K562 (cell line): ENCODE measurements around the gene TDRD12. TPM values are rescaled to one million over a fixed set of nuclear protein-coding genes. Genes with fewer than 3 reads are reported as not detected.

Source experiments
- ATAC-seq: fragments of 200-7000 bp; cut with Tn5 transposase; 3 replicates; pipeline ENCODE4 v1.9.1; 2020; ENCODE audit warnings: moderate library complexity
- BruUV-seq: library from RNA; stranded (reverse); fragments of 400-500 nt; replicated peaks from 2 replicates; lab custom pipeline; 2021; lab: Mats Ljungman, UMichigan
- CTCF ChIA-PET: fragments of 300-600 bp; formaldehyde crosslinking; extraction: SDS; loops from one replicate; lab custom pipeline; 2021; ENCODE audit warnings: low intra/inter-chr PET ratio; lab: Yijun Ruan, JAX
- POLR2A ChIA-PET: fragments of 300-600, 350-650 bp; sonication (Branson Sonifier 250); formaldehyde crosslinking; extraction: SDS; loops from one replicate; lab custom pipeline; 2021; ENCODE audit warnings: antibody characterized with exemption, inconsistent platforms; lab: Yijun Ruan, JAX
- DNase-seq, 4 experiments: peaks; one replicate each; pipeline versions ENCODE4 v3.0.0 to v3.0.0-alpha.2; 2011 to 2018; ENCODE audit warnings: low spot score in 3 of 4, mixed read lengths in 3 of 4; ENCODE audit errors: extremely low read depth in 1 of 4
- FAIRE-seq: peaks from 2 replicates; lab custom pipeline; 2011; peaks lifted over from hg19 to GRCh38; lab: Jason Lieb, UNC
- H2AFZ ChIP-seq: 2 replicates; pipeline ENCODE4 v1.6.0; 2011; ENCODE audit warnings: low read depth, low read length, control low read depth, inconsistent platforms
- H3K27ac ChIP-seq: fragments of 200-600 bp; 3 replicates; pipeline ENCODE4 v1.8.0; 2011; ENCODE audit warnings: low read depth, mild to moderate bottlenecking, control low read depth, inconsistent platforms, low read length, moderate library complexity, mixed read lengths; ENCODE audit errors: extremely low read depth
- H3K27me3 ChIP-seq, 2 experiments: fragments of 300-600 bp in 1 of 2; 2 replicates in 1 of 2; 3 replicates in 1 of 2; pipeline versions ENCODE4 v1.6.0 to v1.8.0; 2011; ENCODE audit warnings: inconsistent platforms in 2 of 2, low read length in 2 of 2, mild to moderate bottlenecking in 1 of 2, mixed read lengths in 1 of 2, moderate library complexity in 1 of 2; ENCODE audit not compliant: control insufficient read depth in 2 of 2, insufficient read depth in 2 of 2
- H3K36me3 ChIP-seq: fragments of 300-600 bp; 3 replicates; pipeline ENCODE4 v1.8.0; 2011; ENCODE audit warnings: mild to moderate bottlenecking, low read length, inconsistent platforms; ENCODE audit not compliant: control insufficient read depth, insufficient read depth
- H3K4me1 ChIP-seq, 2 experiments: fragments of 200-600 bp in 1 of 2; replicated peaks in 1 of 2; 2 replicates in 1 of 2; 3 replicates in 1 of 2; pipeline versions ENCODE4 v1.5.1 to v1.8.0; 2011; ENCODE audit warnings: inconsistent platforms in 2 of 2, low read length in 2 of 2, mild to moderate bottlenecking in 1 of 2, mixed read lengths in 1 of 2, moderate library complexity in 1 of 2; ENCODE audit not compliant: control insufficient read depth in 2 of 2, insufficient read depth in 2 of 2
- H3K4me2 ChIP-seq: 2 replicates; pipeline ENCODE4 v1.6.1; 2011; ENCODE audit warnings: low read length, control low read depth, inconsistent platforms, mixed read lengths; ENCODE audit not compliant: insufficient read depth
- H3K4me3 ChIP-seq: fragments of 200-600 bp; sonication (generic), shearing (Covaris generic); 2 replicates; pipeline ENCODE4 v1.5.1; 2016; ENCODE audit warnings: control low read depth, inconsistent platforms
- H3K79me2 ChIP-seq: fragments of 200-600 bp; 3 replicates; pipeline ENCODE4 v1.8.0; 2011; ENCODE audit warnings: low read length, inconsistent platforms; ENCODE audit not compliant: control insufficient read depth, insufficient read depth
- H3K9ac ChIP-seq, 2 experiments: 2 replicates each; pipeline versions ENCODE4 v1.6.0 to v1.6.1; 2011; ENCODE audit warnings: low read depth in 2 of 2, low read length in 2 of 2, control low read depth in 1 of 2, inconsistent platforms in 1 of 2, mild to moderate bottlenecking in 1 of 2, mixed read lengths in 1 of 2; ENCODE audit not compliant: insufficient read depth in 1 of 2
- H3K9me1 ChIP-seq: one replicate; pipeline ENCODE4 v1.6.0; 2011; ENCODE audit warnings: inconsistent platforms, mild to moderate bottlenecking, low read length, moderate library complexity; ENCODE audit not compliant: control insufficient read depth, insufficient read depth
- H3K9me3 ChIP-seq: replicated peaks from 2 replicates; pipeline ENCODE4 v1.5.1; 2011; ENCODE audit warnings: low read depth, low read length, inconsistent platforms; ENCODE audit not compliant: control insufficient read depth, insufficient read depth
- H4K20me1 ChIP-seq: replicated peaks from 2 replicates; pipeline ENCODE4 v1.6.1; 2011; ENCODE audit warnings: low read length, inconsistent platforms, mixed read lengths; ENCODE audit not compliant: control insufficient read depth, insufficient read depth
- HNRNPH1 ChIP-seq: fragments of 200-400 bp; formaldehyde crosslinking; optimal IDR thresholded peaks from 2 replicates; pipeline ENCODE3; 2017; ENCODE audit warnings: low read depth, mild to moderate bottlenecking, low read length, moderate library complexity
- NFIC ChIP-seq: fragments of 450-650 bp; IDR thresholded peaks from 2 replicates; pipeline ENCODE4 v1.6.1; 2017; ENCODE audit warnings: mild to moderate bottlenecking, inconsistent platforms
- NR2C1 ChIP-seq, 2 experiments: fragments of 450-650 bp; IDR thresholded peaks; 2 replicates each; pipeline ENCODE4 v1.6.1; 2017; ENCODE audit warnings: mild to moderate bottlenecking in 2 of 2, antibody characterized with exemption in 1 of 2, inconsistent platforms in 1 of 2, missing compliant biosample characterization in 1 of 2, missing genetic modification characterization in 1 of 2
- ZNF134 ChIP-seq: fragments of 250-450 bp; sonication (Bioruptor Pico); conservative IDR thresholded peaks from 2 replicates; pipeline ENCODE4 v1.4.0; 2020
- ZNF146 ChIP-seq: IDR thresholded peaks from one replicate; pipeline ENCODE4 v1.6.1; 2018; ENCODE audit warnings: missing compliant biosample characterization; ENCODE audit not compliant: unreplicated experiment
- ZNF764 ChIP-seq: fragments of 250-450 bp; sonication (Bioruptor Pico); IDR thresholded peaks from 2 replicates; pipeline ENCODE4 v1.4.0; 2020; ENCODE audit warnings: low read depth, mild to moderate bottlenecking, moderate library complexity
- WGBS: fragments of 100-300 bp; shearing (Covaris generic); methylation state at CpG from one replicate; pipeline ENCODE4 v1.1.6; 2016; ENCODE audit warnings: low coverage, mixed read lengths; ENCODE audit not compliant: insufficient coverage; ENCODE audit errors: missing lambda C conversion rate; 5-methylcytosine and 5-hydroxymethylcytosine counted together
- in situ Hi-C: fragments of 300-500 bp; cut with MboI; formaldehyde crosslinking; loops from 4 replicates; pipeline ENCODE4 v1.15.0; 2018; ENCODE audit warnings: inconsistent platforms, mixed read lengths
- intact Hi-C: fragments of 100-400 bp; cut with micrococcal nuclease; formaldehyde crosslinking; loops from 2 replicates; pipeline ENCODE4 v1.14.2; 2022
- polyA plus RNA-seq, 8 experiments: library from polyadenylated mRNA; depleted of rRNA in 4 of 8; stranded (reverse) in 5 of 8; unstranded in 3 of 8; fragments of >200 nt; fragmentation: Nextera tagmentation in 2 of 8; fragmentation: Illumina TruSeq in 1 of 8; extraction: Ambion mirVana in 2 of 8; extraction: Trizol in 1 of 8; gene quantifications; 2 replicates each; pipeline versions ENCODE4 v1.2.1 to v1.2.3, GENCODE V29; 2011 to 2014; ENCODE audit warnings: inconsistent platforms in 1 of 8, missing spikeins in 1 of 8
- total RNA-seq, 7 experiments: library from RNA; depleted of rRNA in 6 of 7; stranded (reverse); fragments of >200 nt in 6 of 7; fragmentation: Illumina TruSeq in 2 of 7; extraction: Trizol in 2 of 7; gene quantifications; 2 replicates each; pipeline versions ENCODE4 v1.2.1 to v1.2.3, GENCODE V29; 2011 to 2021; ENCODE audit warnings: low replicate concordance in 1 of 7
- TF ChIP-seq, protein P1 (sequence below), 2 experiments: fragments of 450-650 bp; conservative IDR thresholded peaks; 2 replicates each; pipeline ENCODE4 v1.6.1; 2017; ENCODE audit warnings: mild to moderate bottlenecking in 2 of 2, moderate library complexity in 2 of 2
- TF ChIP-seq, protein P2 (sequence below): fragments of 250-450 bp; sonication (Bioruptor Pico); IDR thresholded peaks from 2 replicates; pipeline ENCODE4 v1.8.0; 2021; ENCODE audit warnings: borderline replicate concordance, mild to moderate bottlenecking, moderate library complexity; ENCODE audit not compliant: poor library complexity, severe bottlenecking

Gene TDRD12
- total and polyA plus RNA-seq, 9 of the 15 experiments (the other 6 are each of a cell fraction or from before 2014, with no cell fraction given): 0.03 TPM; not detected in 8

DNA sequence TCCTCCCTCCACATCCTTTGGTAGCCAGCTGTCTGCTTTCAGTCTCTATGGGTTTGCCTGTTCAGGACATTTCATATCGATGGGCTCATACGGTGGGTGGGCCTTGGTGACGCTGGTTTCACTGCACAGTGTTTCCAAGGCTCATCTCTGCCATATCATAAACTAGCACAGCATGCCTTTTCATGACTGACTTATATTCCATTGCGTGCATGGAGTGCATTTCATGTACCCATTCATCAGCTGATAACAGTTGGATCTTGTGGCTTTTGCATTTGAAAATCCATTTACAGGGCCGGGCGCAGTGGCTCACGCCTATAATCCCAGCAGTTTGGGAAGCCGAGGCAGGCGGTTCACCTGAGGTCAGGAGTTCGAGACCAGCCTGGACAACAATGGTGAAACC, 69.9 kb downstream of the TDRD12 start:
- Histone ChIP-seq H4K20me1 (no peaks in the 10 kb centered on the region), H3K9me1 (no peaks in the 10 kb centered on the region), H3K36me3 (no peaks in the 10 kb centered on the region), H3K4me1 (no peaks in the 10 kb centered on the region; a peak in 2 of 5 replicates), H3K27me3 (peaks cover 8 to 42% of the 10 kb centered on the region in 2 experiments), H3K27ac (no peak overlapping the region), H3K4me2 (no peak overlapping the region), H3K4me3 (no peak overlapping the region), H3K79me2 (no peaks in the 10 kb centered on the region), H3K9me3 (no peaks in the 10 kb centered on the region), H2AFZ (no peak overlapping the region), H3K9ac (no peak overlapping the region)
- no TSS peak for BruUV-seq
- FAIRE-seq: no peak
- in situ Hi-C loops: no loop called here
- 7% methylated on average over 10 of the region's 10 CpGs for WGBS
- DNase-seq: no peak
- TF ChIP-seq, protein P1, sequence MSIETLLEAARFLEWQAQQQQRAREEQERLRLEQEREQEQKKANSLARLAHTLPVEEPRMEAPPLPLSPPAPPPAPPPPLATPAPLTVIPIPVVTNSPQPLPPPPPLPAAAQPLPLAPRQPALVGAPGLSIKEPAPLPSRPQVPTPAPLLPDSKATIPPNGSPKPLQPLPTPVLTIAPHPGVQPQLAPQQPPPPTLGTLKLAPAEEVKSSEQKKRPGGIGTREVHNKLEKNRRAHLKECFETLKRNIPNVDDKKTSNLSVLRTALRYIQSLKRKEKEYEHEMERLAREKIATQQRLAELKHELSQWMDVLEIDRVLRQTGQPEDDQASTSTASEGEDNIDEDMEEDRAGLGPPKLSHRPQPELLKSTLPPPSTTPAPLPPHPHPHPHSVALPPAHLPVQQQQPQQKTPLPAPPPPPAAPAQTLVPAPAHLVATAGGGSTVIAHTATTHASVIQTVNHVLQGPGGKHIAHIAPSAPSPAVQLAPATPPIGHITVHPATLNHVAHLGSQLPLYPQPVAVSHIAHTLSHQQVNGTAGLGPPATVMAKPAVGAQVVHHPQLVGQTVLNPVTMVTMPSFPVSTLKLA (conservative IDR thresholded peaks at IDR 0.05): no peak
- TF ChIP-seq NR2C1 (IDR thresholded peaks at IDR 0.05) (no peak), NR2C1 (tag; IDR thresholded peaks at IDR 0.05) (no peak), ZNF146 (peak; percentile 69), ZNF764 (CRISPR knock-in tag) (no peak), HNRNPH1 (no peak), ZNF134 (no peak), NFIC (no peak)
- TF ChIP-seq, protein P2, sequence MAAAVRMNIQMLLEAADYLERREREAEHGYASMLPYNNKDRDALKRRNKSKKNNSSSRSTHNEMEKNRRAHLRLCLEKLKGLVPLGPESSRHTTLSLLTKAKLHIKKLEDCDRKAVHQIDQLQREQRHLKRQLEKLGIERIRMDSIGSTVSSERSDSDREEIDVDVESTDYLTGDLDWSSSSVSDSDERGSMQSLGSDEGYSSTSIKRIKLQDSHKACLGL (CRISPR knock-in tag): no peak
- intact Hi-C loops: no loop called here
- no peak for ATAC-seq
- CTCF ChIA-PET: no interaction called here
- POLR2A ChIA-PET: interaction anchor here (0.6 kb wide), 1 partner anchor 100 kb away, joined by 3 read pairs; no protein-coding TSS in a partner anchor
